GM10266 (cell line): ENCODE results near the gene LYZL2.
"Not testable (repeated sequence)": the region's sequence is repeated elsewhere in the genome, so short reads cannot be mapped to it uniquely, and the experiment has no call there.

ENCODE experiments used
- DNase-seq: peaks from one replicate; pipeline ENCODE4 v3.0.0; 2012; ENCODE audit errors: extremely low spot score
- TF ChIP-seq, protein P1 (sequence below): IDR thresholded peaks from 2 replicates; pipeline ENCODE4 v1.5.1; 2012; ENCODE audit warnings: mild to moderate bottlenecking, low read depth; ENCODE audit not compliant: control insufficient read depth, insufficient read depth; ENCODE audit errors: missing control alignments

LYZL2 gene

DNA sequence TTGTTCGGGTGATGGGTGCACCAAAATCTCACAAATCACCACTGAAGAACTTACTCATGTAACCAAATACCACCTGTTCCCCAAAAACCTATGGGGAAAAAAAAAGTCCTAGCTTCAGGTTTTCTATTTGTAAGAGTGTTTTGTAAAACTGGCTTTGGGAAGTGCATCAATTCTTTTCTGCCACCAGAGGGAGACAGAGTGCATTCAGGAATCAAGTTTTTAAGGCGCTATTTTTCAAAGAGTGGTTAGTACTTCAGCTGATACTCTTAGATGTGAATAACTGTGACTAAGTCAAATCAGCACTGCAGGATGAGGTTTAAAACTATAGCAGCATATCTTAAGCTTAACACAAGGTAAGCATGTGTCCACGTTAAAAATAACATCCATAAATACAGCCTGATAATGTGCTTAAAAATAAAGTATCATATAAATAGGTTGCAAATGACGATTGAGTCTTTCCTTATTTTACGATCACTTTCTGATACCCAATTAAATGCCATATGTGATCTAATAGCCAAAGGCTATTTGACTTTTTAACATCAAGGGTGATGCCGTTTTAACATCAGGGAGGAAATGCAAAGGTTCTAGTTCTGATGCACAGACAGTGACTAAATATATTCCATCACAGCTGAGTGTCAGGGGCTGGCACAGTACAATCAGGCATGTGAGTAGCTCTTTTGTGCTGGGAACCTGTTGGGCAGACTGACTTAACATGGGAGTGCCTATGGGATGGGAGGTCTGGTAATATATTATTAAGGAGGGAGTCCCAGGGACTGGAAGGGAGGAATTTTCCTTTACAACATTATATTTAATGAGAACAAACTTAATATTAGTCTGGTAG is 10.6 kb upstream of the LYZL2 start:
- TF ChIP-seq, protein P1, sequence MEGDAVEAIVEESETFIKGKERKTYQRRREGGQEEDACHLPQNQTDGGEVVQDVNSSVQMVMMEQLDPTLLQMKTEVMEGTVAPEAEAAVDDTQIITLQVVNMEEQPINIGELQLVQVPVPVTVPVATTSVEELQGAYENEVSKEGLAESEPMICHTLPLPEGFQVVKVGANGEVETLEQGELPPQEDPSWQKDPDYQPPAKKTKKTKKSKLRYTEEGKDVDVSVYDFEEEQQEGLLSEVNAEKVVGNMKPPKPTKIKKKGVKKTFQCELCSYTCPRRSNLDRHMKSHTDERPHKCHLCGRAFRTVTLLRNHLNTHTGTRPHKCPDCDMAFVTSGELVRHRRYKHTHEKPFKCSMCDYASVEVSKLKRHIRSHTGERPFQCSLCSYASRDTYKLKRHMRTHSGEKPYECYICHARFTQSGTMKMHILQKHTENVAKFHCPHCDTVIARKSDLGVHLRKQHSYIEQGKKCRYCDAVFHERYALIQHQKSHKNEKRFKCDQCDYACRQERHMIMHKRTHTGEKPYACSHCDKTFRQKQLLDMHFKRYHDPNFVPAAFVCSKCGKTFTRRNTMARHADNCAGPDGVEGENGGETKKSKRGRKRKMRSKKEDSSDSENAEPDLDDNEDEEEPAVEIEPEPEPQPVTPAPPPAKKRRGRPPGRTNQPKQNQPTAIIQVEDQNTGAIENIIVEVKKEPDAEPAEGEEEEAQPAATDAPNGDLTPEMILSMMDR, result peak; percentile 73
- DNase-seq, result peak; percentile 55

DNA sequence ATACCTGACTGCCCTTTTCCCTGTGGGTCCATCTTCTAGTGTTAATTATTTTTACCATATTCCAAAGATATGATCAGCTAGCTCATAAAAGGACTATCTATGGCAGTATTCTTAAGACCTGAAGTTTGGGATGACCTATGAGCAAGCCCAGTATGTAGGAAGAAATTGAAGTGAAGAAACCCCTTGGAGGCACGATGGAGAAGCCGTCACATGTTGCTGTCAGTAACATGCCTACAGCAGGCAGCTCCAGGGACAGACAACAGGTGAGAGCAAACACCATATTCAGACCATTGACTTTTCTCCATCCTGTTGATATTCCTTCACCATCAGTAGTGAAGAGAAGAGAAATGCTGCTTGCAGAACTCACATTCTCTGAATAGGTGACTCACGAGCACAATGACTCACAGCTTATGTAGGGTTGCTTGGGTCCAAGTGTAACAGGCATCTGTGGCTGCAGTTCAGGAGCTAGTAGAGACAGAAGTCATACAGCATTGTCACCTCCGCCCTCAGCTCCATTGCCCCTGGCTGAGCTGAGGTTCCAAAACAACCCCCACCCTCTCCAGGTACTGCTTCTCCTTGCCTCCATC is 8.4 kb upstream of the LYZL2 start:
- no peak for DNase-seq
- TF ChIP-seq, protein P1, result no peak

DNA sequence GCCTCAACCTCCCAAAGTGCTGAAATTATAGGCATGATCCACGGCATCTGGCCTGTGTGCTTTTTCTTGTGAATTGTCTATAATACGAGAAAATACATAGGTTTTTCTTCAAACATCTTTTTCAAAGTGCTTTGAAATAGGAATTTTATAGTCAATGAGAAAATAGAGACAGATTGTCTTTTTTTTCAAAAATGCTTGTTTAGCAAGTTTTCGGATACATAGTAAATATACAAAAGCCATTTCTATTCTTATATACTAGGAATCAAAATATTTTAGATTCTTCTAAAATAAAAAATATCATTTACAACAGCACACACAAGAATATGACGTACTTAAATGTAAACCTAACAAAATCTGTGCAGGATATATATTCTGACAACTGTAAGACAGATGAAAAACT is 1.6 kb upstream of the LYZL2 start:
- TF ChIP-seq, protein P1, result no peak
- no peak for DNase-seq

DNA sequence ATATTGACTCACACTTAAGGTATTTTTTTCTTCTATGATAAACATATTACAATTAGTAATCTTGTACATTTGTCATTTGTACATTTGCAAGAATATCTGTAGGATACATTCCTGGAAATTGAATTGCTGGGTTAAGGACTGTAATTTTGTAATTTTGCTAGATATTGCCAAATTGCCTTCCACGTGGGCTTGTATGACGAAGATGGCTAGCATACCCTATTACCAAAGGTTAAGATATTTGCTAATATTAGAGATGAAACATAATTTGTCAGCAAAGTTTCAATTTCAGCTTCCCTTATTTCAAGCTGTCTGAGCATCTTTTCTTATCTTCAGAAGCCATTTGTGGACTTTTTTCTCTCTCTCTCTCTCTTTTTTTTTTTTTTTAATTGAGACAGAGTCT is 1.0 kb upstream of the LYZL2 start:
- TF ChIP-seq, protein P1, result no peak
- DNase-seq, result no peak

DNA sequence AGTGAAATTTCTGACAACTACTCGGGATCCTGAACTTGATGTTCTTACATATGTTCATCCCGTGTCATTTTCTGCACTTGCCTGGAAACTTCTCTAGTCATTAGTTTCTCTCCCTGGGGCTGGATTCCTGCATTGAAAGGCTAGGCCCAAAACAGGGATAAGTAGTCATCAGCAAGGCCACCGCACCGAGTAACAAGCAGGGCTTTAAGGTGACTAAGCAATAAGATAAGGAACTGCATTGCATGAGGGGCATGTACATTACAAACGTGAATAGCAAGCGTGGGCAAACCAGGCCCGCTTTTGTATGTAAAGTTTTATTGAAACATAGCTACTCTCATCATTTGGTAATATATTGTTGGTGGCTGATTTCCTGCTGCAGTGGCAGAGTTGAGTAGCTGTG is 977 bp downstream of the LYZL2 start:
- not testable (repeated sequence) for DNase-seq

DNA sequence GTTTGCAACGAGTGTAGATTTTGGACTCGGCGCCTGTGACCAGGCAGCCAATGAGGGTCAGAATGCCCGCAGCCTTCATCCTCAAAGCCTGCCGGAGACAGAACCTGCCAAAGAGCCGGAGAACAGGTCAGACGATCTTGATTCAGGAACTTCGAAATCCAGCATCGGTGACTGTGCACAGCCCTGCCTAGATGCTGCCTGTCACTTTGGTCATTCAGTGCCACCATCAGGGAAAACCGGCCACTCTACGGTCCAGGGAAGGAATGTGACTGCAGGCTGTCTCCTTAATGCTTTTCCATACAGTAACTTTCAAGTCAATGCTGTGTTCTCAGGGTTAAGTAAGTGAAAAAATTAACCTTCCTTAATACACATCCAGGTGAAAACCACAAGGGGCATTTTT is 2.7 kb downstream of the LYZL2 start:
- DNase-seq, result not testable (repeated sequence)

DNA sequence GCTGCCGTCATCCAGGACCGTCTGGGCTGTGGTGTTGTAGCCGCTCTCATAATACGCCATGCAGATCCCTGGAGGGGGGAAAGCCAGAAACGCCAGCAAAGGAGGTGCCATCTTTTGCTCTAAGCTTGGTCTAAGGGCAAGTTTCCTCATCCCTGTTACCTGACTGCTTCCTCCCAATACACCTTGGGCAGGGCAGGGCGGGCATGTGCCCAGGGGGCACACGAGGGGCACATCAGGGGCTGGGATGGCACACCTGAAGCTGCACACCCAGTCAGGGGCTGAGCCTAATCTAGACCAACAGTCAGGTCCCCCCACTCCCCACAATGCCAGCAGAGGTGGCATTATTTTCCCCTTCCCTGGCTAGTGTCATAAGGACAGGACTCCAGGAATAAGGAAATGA is 3.4 kb downstream of the LYZL2 start:
- DNase-seq, result not testable (repeated sequence)

DNA sequence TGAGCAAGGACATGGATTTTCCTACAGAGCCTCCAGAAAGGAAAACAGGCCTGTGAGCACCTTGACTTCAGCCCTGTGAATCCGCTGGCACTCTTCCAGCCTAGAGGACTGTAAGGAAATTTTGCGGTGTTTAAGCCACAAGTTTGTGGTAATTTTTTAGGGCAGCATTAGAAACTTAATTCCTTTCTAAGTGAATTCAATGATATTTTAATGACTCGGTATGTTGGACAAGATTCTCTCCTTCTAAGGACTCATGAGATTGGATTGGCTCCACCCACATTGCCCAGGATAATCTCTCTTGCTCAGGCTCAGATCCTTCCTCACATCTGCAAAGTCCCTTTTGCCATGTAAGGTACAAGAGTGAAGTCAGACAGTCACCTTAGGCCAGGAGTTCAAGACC is 4.5 kb downstream of the LYZL2 start:
- TF ChIP-seq, protein P1, result no peak
- no peak for DNase-seq

DNA sequence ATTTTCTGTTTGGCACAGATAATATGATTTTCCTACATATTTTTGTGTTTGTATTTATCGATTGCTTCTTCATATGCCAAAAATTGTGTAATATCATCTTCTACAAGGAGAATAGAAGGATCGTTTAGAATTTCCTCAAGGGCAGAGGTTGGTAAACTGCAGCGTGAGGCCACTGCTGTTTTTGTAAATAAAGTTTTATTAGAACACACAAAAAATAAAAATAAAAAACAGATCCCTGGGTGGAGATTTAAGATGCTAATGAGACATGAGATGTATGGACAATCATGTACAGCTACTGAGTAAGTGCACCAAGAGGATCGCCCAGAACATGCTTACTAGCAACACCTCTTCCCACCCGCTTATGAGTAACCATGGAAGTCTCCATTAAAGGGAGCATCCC is 9.6 kb downstream of the LYZL2 start:
- DNase-seq, result no peak
- TF ChIP-seq, protein P1, result no peak
